ENCODE measurements around the gene TRA2B.

The TRA2B gene

DNA sequence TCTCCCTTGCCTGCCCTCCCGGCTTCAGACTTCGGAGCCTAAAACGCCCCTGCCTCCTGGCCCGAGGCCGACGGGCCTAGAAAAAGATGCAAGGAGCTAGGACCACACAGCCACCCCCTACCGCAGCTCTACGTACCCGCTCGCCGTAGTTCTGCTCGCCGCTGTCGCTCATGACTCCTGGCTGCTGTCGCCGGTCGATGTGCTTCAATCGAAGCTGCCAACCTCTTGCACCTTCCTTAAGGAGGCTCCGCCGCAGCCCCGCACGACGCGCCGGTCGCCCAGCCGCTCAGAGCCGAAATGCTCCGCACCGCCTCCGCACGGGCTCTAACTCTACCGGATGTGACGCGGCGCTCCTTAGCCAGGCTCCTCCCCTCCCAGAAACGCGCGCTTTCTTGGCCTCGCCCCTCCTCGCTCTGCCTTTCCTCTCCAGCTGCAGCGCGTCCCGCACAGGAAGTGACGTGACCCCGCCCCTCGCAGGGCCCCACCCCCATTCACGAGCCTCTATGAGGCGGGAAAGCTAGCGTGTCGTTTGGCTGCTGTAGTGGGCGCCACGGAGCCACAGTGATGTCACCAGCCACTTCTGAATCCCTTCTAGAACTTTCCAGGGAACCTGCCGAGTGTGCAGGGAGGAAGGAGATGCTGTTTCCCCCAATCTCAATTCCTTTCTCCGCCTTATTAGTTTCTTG is at the start of gene TRA2B:
TSS of gene TRA2B (minus strand) at position 326 of the 686 bp plus-strand sequence. CDS start at position 172, 154 bp downstream.
- DNase-seq, result peak; percentile 97

- DNase-seq, result no peak
Observed at GRCh38 chr3:185986198-185986777, 48.5 kb upstream of the TRA2B start.

GRCh38 chr3:185984203-185984602 is 46.4 kb upstream of the TRA2B start:
- DNase-seq, result no peak

- peak; percentile 57 for DNase-seq
Observed at GRCh38 chr3:185983495-185984141, 45.8 kb upstream of the TRA2B start.

DNA sequence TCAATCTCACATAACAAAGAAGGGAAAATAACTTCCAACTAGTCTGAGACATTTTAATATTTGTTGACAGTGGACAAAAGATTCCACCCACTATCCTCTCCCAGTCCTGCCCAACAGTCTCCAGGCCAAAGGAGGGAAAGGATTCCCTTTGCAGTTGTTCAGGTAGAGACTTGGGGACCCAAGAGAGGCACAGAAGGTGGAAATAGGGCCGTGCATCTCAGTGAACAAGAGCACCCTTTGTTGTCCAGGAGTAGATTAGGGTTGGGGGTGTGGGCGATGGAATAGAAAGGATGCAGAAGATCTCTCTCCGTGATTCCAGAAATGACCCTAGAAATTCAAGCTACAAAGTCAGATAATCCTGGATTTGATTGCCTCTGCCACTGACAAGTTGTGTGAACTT is 44.8 kb upstream of the TRA2B start:
- no peak for DNase-seq

DNA sequence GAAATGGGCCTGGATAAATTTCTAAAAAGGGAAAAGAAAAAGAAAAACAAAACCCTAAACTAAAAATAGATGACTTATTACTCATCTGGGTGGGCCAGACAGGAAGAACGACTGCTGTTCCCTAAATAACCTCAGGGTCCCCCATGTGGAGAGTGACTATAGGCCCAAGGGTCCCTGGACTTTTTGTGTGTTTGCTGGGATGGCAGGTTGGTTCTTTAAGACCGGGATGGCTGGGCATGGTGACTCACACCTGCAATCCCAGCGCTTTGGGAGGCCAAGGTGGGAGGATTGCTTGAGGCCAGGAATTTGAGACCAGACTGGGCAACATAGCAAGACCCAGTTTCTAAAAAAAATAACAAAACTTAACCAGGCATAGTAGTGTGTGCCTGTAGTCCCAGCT is 43.8 kb upstream of the TRA2B start:
- no peak for DNase-seq

- DNase-seq, result no peak
Observed at GRCh38 chr3:185979721-185980121, 41.9 kb upstream of the TRA2B start.

- no peak for DNase-seq
Observed at GRCh38 chr3:185978516-185978915, 40.7 kb upstream of the TRA2B start.

GRCh38 chr3:185977679-185978040 is 39.8 kb upstream of the TRA2B start:
- no peak for DNase-seq

DNA sequence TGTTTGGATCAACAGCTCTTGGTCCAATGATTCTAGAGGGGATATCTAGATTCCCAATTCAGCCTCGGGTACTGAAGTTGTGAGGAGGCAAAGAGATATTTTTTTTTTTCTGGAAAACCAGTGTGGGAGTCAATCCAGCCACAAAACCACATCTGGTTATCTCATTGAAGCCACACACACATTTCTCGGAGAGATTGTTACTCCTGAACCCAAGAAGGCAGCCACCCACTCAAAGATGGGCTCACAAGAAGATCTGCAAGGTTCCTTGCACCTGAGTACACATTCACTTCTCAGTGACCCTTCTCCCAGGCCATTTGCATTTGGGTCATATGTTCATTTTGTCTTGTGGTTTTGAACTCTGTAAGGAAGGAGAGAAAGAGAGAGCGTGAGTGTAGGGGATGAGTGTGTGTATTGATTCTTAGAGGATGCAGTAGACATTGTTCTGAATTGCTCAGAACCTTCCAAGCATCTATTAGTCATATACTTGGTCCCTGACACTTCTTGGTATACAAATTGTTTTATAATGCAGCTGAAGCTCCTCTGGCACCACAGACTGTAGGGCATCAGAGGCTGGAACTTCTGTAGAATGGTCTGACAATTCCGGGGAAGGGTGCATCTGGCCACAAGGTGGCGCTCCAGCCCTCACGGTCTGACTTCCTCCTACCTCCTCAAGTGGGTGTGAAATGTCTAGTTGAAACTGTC is 39.3 kb upstream of the TRA2B start:
- peak; percentile 81 for DNase-seq

DNA sequence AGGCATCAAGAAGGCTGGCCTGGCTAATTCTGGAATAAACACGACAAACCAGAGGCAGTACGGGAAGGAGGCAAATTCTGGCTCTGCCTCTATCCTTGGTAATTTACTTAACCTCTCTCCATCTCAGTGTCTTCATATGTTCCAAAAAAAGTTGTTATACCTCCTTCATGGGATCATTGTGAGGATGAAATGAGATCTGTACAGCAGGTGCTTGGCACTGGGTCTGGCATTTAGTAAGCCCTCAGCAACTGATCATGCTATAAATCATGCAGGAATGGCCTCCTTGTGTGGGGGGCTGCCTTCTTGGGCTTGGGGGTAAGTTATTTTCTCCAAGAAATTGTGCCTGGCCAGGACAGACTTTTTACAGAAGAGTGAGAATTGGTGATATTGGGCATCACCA is 38.3 kb upstream of the TRA2B start:
- DNase-seq, result no peak

- DNase-seq, result no peak
Observed at GRCh38 chr3:185971579-185971978, 33.8 kb upstream of the TRA2B start.

GRCh38 chr3:185968168-185968567 is 30.4 kb upstream of the TRA2B start:
- DNase-seq, result no peak

DNA sequence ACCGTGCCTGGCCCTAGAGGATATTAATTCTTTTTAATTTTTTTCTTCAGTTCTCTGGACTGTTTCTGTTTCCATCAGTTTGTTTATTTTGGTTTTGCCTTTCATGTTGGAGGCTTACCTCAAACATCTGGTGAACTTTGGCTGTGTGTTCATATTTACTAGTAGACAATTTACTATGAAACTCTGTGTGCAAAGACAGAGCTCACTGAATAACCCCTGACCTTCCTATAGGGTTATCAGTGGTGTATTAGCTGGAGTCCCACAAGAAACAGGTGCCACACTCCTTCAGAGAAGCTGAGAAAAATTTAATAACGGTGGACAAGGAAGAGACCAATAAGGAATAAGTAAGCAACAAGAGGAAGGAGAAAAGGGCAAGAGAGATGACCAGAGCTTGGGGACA is 28.8 kb upstream of the TRA2B start:
- DNase-seq, result no peak

DNA sequence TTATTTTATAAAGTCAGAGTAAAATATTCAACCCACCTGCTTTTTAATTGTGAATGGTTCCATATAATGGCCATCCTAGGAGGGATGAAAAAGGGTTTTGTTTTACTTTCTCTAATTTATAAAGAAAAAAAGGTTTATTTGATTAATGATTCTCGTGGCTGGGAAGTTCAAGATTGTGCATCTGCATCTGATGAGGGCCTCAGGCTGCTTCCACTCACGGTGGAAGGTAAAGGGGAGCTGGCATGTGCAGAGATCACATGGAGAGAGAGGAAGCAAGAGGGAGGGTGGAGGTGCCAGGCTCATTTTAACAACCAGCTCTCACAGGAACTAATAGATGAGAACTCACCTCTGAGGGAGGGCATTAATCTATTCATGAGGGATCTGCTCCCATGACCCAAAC is 27.7 kb upstream of the TRA2B start:
- no peak for DNase-seq

- DNase-seq, result no peak
Observed at GRCh38 chr3:185961675-185962232, 23.9 kb upstream of the TRA2B start.

DNA sequence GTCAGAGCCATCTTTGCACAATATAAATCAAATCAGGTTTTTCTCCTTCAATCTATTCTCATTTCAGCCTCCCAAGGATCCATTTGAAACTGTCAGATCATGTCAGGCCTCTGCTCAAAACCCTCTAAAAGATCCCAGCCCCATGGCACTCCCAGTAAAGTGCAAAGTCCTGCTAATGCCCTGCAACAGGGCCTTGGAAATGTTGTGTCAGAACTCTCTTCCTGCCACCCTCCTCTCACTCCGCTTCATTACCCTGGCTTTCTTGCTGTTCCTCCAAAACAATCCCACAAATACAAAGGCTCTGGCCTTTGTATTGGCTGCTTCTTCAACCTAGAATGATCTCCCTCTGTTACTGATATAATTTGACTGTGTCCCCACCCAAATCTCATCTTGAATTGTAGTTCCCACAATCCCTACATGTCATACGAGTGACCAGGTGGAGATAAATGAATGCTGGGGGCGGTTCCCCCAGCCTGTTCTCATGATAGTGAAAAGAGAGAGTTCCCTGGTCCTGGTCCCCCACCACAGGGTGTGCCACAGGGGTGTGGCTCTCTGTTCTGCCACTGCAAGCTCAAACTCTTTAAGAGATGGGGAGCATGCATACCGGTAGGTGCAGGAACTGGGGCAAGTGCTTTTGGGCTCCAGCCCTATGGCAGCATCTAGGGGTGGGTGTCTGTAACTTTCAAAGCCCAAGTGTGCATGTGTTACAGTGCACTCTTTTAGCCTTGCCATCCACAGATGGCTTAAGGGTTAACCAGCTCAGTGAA is 22.9 kb upstream of the TRA2B start:
- DNase-seq, result no peak

DNA sequence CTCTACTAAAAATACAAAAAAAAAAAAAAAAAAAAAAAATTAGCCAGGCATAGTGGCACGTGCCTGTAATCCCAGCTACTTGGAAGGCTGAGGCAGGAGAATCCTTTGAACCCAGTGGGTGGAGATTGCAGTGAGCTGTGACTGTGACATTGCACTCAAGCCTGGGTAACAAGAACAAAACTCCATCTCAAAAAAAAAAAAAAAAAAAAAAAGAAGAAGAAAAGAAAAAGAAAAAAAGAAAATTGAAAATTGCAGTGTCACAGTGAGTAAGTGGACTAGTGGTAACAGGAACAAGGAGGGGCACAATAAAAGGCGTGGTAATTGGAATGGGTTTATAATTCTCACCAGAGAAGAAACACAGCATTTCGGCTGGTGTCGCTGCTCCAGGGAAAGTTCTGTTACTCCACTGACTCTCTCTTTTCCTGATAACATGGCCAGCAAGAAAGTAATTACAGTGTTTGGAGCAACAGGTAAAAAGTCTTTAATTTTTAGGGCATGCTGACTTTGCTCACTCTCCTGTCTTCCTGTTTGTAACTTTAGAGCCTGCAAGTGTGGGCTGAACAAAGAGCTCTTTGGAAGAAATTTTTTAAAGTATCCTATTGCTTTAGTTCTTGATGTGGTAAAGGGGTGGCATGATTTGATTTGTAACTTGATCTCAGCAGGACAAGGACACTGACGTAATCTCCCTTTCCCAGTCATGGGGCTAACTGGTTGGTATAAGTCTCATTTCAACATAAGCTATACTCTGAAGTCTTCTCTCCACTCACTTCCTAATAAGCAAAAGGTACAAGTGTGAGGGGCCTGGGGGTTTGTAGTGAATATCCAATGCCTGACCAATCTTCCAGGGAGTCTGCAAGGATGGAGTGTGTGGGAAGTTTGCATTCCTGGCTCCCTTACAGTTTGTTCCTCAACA is 22.1 kb upstream of the TRA2B start:
- DNase-seq, result no peak

DNA sequence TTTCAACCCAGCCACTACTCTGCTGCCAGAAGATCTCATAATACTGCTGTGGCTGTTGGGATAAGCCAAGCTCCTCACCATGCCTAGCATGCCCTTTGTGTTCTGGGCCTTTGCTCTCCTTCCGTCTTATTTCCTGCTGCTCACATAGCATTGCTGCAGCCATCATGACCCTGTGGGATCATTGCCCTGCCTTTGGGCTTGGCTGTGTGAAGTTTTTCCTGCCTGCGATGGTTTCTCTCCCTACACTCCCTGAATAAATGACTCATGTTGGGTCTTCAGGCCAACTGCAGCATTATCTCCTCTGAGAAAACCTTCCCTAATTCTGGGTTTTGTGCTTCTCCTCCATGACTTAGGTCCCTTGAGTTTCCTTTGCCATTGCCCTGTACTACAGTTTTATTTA is 20.8 kb upstream of the TRA2B start:
- DNase-seq, result no peak

DNA sequence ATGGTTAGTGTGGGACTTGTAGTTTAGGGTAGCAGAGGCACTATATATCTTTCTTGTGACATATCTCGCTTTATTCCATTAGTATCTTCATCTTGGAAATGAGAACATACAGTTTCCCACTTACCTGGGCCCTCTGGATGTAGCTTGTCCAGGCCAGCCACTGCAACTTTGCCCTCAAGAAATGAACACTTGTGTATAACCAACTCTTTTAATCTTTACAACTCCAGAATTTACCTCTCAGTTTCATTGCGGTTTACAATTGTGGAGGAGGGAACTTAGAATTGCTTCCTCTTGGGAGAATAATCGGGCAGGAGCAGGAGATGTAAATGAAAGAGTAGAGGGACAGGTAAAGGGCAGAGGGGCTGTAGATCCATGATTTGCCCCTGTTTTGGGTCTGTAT is 18.4 kb upstream of the TRA2B start:
- DNase-seq, result no peak

GRCh38 chr3:185954366-185954723 is 16.5 kb upstream of the TRA2B start:
- no peak for DNase-seq

DNA sequence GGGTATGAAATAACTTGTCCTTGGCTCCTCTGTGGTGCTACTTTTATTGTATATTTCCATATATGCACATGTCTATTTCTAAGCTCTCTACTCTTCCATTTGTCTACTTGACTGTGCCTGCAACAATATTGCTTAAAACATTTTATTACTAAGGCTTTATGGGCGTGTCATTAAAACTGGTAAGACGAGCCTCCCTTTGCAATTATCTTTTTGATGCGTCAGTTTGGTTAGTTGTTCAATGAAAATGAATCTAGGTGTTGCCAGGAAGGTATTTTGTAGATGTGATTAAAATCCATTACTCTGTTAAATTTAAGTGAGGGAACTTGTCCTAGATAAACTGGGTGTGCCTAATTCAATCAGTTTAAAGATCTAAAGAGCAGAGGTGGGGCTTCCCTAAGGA is 12.9 kb upstream of the TRA2B start:
- DNase-seq, result no peak

Data from activated T-cell treated with anti-CD3 and anti-CD28 coated beads, Interleukin-2, amount 50 U/mL, for 1 hour (primary cell).